SU-DHL-6 (cell line): ENCODE results near the gene CYP26B1.

Experiments used
- EZH2phosphoT487 ChIP-seq: fragments of 200-600 bp; sonication (generic), shearing (Covaris generic); conservative IDR thresholded peaks from 2 replicates; pipeline ENCODE4 v1.6.1; 2018; ENCODE audit warnings: mild to moderate bottlenecking, antibody characterized with exemption, low read length, moderate library complexity, mixed read lengths
- TF ChIP-seq, protein P1 (sequence below): fragments of 200-600 bp; sonication (generic); IDR thresholded peaks from one replicate; pipeline ENCODE4 v1.5.1; 2017; ENCODE audit warnings: antibody characterized with exemption, mild to moderate bottlenecking, low read length, moderate library complexity; ENCODE audit not compliant: insufficient read depth, poor library complexity, severe bottlenecking

DNA sequence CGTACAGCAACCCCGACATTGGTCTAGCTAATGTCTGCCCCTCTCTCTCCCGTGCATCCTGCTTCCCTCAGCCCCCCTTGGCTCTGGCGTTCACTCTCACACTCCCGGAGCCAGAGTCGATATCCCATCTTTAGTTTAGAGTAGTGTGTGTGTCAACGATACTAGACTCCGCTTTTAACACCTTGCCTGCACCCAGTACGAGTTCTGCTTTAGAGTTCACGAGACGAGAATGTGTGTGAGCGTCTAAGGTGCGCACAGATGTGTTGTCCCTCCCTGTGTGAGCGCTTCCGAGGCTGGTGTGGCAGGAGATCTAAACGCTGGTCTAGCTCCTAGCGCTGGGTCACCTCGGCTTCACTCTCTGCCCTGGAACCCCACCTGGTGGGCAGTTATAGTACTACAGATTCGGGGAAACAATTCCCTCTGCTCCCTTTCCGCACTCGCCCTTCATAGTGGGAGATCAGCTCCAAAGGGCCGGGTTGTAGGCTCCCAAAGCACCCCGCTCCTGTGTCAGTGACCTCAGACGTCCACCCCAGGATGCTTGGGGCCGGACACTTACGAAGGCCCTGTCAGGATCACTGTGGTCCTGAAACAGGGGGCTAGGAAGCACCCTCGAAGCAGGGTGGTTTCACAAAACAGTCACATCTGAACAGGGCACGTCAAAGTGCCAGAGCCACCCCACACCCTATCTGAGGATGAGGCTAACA, 2.6 kb upstream of the CYP26B1 start:
- TF ChIP-seq, protein P1, sequence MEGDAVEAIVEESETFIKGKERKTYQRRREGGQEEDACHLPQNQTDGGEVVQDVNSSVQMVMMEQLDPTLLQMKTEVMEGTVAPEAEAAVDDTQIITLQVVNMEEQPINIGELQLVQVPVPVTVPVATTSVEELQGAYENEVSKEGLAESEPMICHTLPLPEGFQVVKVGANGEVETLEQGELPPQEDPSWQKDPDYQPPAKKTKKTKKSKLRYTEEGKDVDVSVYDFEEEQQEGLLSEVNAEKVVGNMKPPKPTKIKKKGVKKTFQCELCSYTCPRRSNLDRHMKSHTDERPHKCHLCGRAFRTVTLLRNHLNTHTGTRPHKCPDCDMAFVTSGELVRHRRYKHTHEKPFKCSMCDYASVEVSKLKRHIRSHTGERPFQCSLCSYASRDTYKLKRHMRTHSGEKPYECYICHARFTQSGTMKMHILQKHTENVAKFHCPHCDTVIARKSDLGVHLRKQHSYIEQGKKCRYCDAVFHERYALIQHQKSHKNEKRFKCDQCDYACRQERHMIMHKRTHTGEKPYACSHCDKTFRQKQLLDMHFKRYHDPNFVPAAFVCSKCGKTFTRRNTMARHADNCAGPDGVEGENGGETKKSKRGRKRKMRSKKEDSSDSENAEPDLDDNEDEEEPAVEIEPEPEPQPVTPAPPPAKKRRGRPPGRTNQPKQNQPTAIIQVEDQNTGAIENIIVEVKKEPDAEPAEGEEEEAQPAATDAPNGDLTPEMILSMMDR: peak; percentile 26
- no peak for TF ChIP-seq EZH2phosphoT487
